ENCODE data around the gene SLC25A46.
A peak's percentile ranks its signal among the peaks of the same experiment; 100 is the strongest.
"Not testable (repeated sequence)": the region's sequence is repeated elsewhere in the genome, so short reads cannot be mapped to it uniquely, and the experiment has no call there.

Gene SLC25A46

GRCh38 chr5:110726249-110727024 is 12.4 kb upstream of the SLC25A46 start, which contains the start of gene TMEM232:
TSS of gene TMEM232 (minus strand) at chr5:110726671. CDS start at chr5:110667352, 59,319 bp downstream.
- H3K4me1 ChIP-seq (ENCODE audit: insufficient read depth, low read length): no peaks in the 10 kb centered on the region
- no peak within 1 kb of the TSS for H3K27ac ChIP-seq (ENCODE audit: low read depth, low read length)
- H3K4me3 ChIP-seq (ENCODE audit: low read depth in 1 of 2, low read length in 2 of 2): peak within 1 kb of the TSS; percentile 13 to 61
- no peak within 1 kb of the TSS for H3K9ac ChIP-seq (ENCODE audit: low read length)
- no peaks in the 10 kb centered on the region for H3K36me3 ChIP-seq (ENCODE audit: insufficient read depth, low read length)
- H3K9me3 ChIP-seq (ENCODE audit: low read length): no peaks in the 10 kb centered on the region
- H3K27me3 ChIP-seq (ENCODE audit: control insufficient read depth in 1 of 2, insufficient read depth in 2 of 2, low read length in 2 of 2): no peaks in the 10 kb centered on the region

GRCh38 chr5:110727025-110727314 is 11.8 kb upstream of the SLC25A46 start:
- Histone ChIP-seq H3K4me1 (ENCODE audit: insufficient read depth, low read length) (no peaks in the 10 kb centered on the region), H3K27ac (ENCODE audit: low read depth, low read length) (no peak overlapping the region), H3K9ac (ENCODE audit: low read length) (no peak overlapping the region), H3K9me3 (ENCODE audit: low read length) (no peaks in the 10 kb centered on the region), H3K27me3 (ENCODE audit: control insufficient read depth in 1 of 2, insufficient read depth in 2 of 2, low read length in 2 of 2) (no peaks in the 10 kb centered on the region), H3K4me3 (ENCODE audit: low read depth in 1 of 2, low read length in 2 of 2) (peak overlapping the region in 1 of 2 donors; percentile 61), H3K36me3 (ENCODE audit: insufficient read depth, low read length) (no peaks in the 10 kb centered on the region)

GRCh38 chr5:110731499-110731898 is 7.3 kb upstream of the SLC25A46 start:
- not testable (repeated sequence) for H3K27ac ChIP-seq (ENCODE audit: low read depth, low read length); H3K4me1 ChIP-seq (ENCODE audit: insufficient read depth, low read length); H3K9me3 ChIP-seq (ENCODE audit: low read length); H3K36me3 ChIP-seq (ENCODE audit: insufficient read depth, low read length); H3K9ac ChIP-seq (ENCODE audit: low read length); H3K27me3 ChIP-seq (ENCODE audit: control insufficient read depth in 1 of 2, insufficient read depth in 2 of 2, low read length in 2 of 2); H3K4me3 ChIP-seq (ENCODE audit: low read depth in 1 of 2, low read length in 2 of 2)

- Histone ChIP-seq H3K9ac (ENCODE audit: low read length) (no peak overlapping the region), H3K27ac (ENCODE audit: low read depth, low read length) (no peak overlapping the region), H3K4me3 (ENCODE audit: low read depth in 1 of 2, low read length in 2 of 2) (no peak overlapping the region), H3K36me3 (ENCODE audit: insufficient read depth, low read length) (no peaks in the 10 kb centered on the region), H3K9me3 (ENCODE audit: low read length) (no peaks in the 10 kb centered on the region), H3K27me3 (ENCODE audit: control insufficient read depth in 1 of 2, insufficient read depth in 2 of 2, low read length in 2 of 2) (no peaks in the 10 kb centered on the region), H3K4me1 (ENCODE audit: insufficient read depth, low read length) (no peaks in the 10 kb centered on the region)
These were observed 4.7 kb upstream of the SLC25A46 start for GRCh38 chr5:110734101-110734500.

GRCh38 chr5:110735556-110735955 is 3.3 kb upstream of the SLC25A46 start:
- no peaks in the 10 kb centered on the region for H3K27me3 ChIP-seq (ENCODE audit: control insufficient read depth in 1 of 2, insufficient read depth in 2 of 2, low read length in 2 of 2)
- H3K27ac ChIP-seq (ENCODE audit: low read depth, low read length): no peak overlapping the region
- H3K36me3 ChIP-seq (ENCODE audit: insufficient read depth, low read length): no peaks in the 10 kb centered on the region
- no peak overlapping the region for H3K4me3 ChIP-seq (ENCODE audit: low read depth in 1 of 2, low read length in 2 of 2)
- H3K4me1 ChIP-seq (ENCODE audit: insufficient read depth, low read length): peaks cover 5% of the 10 kb centered on the region
- no peaks in the 10 kb centered on the region for H3K9me3 ChIP-seq (ENCODE audit: low read length)
- no peak overlapping the region for H3K9ac ChIP-seq (ENCODE audit: low read length)

- no peaks in the 10 kb centered on the region for H3K9me3 ChIP-seq (ENCODE audit: low read length)
- H3K9ac ChIP-seq (ENCODE audit: low read length): no peak overlapping the region
- no peaks in the 10 kb centered on the region for H3K27me3 ChIP-seq (ENCODE audit: control insufficient read depth in 1 of 2, insufficient read depth in 2 of 2, low read length in 2 of 2)
- peaks cover 5% of the 10 kb centered on the region for H3K4me1 ChIP-seq (ENCODE audit: insufficient read depth, low read length)
- H3K4me3 ChIP-seq (ENCODE audit: low read depth in 1 of 2, low read length in 2 of 2): no peak overlapping the region
- H3K27ac ChIP-seq (ENCODE audit: low read depth, low read length): no peak overlapping the region
- H3K36me3 ChIP-seq (ENCODE audit: insufficient read depth, low read length): no peaks in the 10 kb centered on the region
These were observed 2.1 kb upstream of the SLC25A46 start for GRCh38 chr5:110736753-110737152.

- peak overlapping the region; percentile 91 for H3K27ac ChIP-seq (ENCODE audit: low read depth, low read length)
- no peaks in the 10 kb centered on the region for H3K9me3 ChIP-seq (ENCODE audit: low read length)
- H3K4me1 ChIP-seq (ENCODE audit: insufficient read depth, low read length): peaks cover 5% of the 10 kb centered on the region
- peak overlapping the region; percentile 92 to 96 for H3K4me3 ChIP-seq (ENCODE audit: low read depth in 1 of 2, low read length in 2 of 2)
- no peaks in the 10 kb centered on the region for H3K36me3 ChIP-seq (ENCODE audit: insufficient read depth, low read length)
- H3K9ac ChIP-seq (ENCODE audit: low read length): peak overlapping the region; percentile 78
- H3K27me3 ChIP-seq (ENCODE audit: control insufficient read depth in 1 of 2, insufficient read depth in 2 of 2, low read length in 2 of 2): no peaks in the 10 kb centered on the region
These were observed 350 bp upstream of the SLC25A46 start for GRCh38 chr5:110738503-110738811.

- Histone ChIP-seq H3K9ac (ENCODE audit: low read length) (no peak overlapping the region), H3K9me3 (ENCODE audit: low read length) (no peaks in the 10 kb centered on the region), H3K4me1 (ENCODE audit: insufficient read depth, low read length) (no peaks in the 10 kb centered on the region), H3K4me3 (ENCODE audit: low read depth in 1 of 2, low read length in 2 of 2) (no peak overlapping the region), H3K27ac (ENCODE audit: low read depth, low read length) (no peak overlapping the region), H3K27me3 (ENCODE audit: control insufficient read depth in 1 of 2, insufficient read depth in 2 of 2, low read length in 2 of 2) (no peaks in the 10 kb centered on the region), H3K36me3 (ENCODE audit: insufficient read depth, low read length) (peaks cover 14% of the 10 kb centered on the region)
These were observed 13.3 kb downstream of the SLC25A46 start for GRCh38 chr5:110751902-110752762.

- Histone ChIP-seq H3K27me3 (ENCODE audit: control insufficient read depth in 1 of 2, insufficient read depth in 2 of 2, low read length in 2 of 2) (no peaks in the 10 kb centered on the region), H3K9ac (ENCODE audit: low read length) (no peak overlapping the region), H3K9me3 (ENCODE audit: low read length) (no peaks in the 10 kb centered on the region), H3K36me3 (ENCODE audit: insufficient read depth, low read length) (peaks cover 15% of the 10 kb centered on the region), H3K4me3 (ENCODE audit: low read depth in 1 of 2, low read length in 2 of 2) (no peak overlapping the region), H3K4me1 (ENCODE audit: insufficient read depth, low read length) (no peaks in the 10 kb centered on the region), H3K27ac (ENCODE audit: low read depth, low read length) (no peak overlapping the region)
These were observed 14.1 kb downstream of the SLC25A46 start for GRCh38 chr5:110752953-110753352.

GRCh38 chr5:110753600-110753999 is 14.8 kb downstream of the SLC25A46 start:
- H3K27ac ChIP-seq (ENCODE audit: low read depth, low read length): no peak overlapping the region
- no peak overlapping the region for H3K9ac ChIP-seq (ENCODE audit: low read length)
- H3K27me3 ChIP-seq (ENCODE audit: control insufficient read depth in 1 of 2, insufficient read depth in 2 of 2, low read length in 2 of 2): no peaks in the 10 kb centered on the region
- no peak overlapping the region for H3K4me3 ChIP-seq (ENCODE audit: low read depth in 1 of 2, low read length in 2 of 2)
- H3K36me3 ChIP-seq (ENCODE audit: insufficient read depth, low read length): peaks cover 19% of the 10 kb centered on the region
- no peaks in the 10 kb centered on the region for H3K4me1 ChIP-seq (ENCODE audit: insufficient read depth, low read length)
- no peaks in the 10 kb centered on the region for H3K9me3 ChIP-seq (ENCODE audit: low read length)

- Histone ChIP-seq H3K36me3 (ENCODE audit: insufficient read depth, low read length) (peaks cover 23% of the 10 kb centered on the region), H3K27me3 (ENCODE audit: control insufficient read depth in 1 of 2, insufficient read depth in 2 of 2, low read length in 2 of 2) (no peaks in the 10 kb centered on the region), H3K27ac (ENCODE audit: low read depth, low read length) (no peak overlapping the region), H3K9me3 (ENCODE audit: low read length) (no peaks in the 10 kb centered on the region), H3K4me1 (ENCODE audit: insufficient read depth, low read length) (no peaks in the 10 kb centered on the region), H3K9ac (ENCODE audit: low read length) (no peak overlapping the region), H3K4me3 (ENCODE audit: low read depth in 1 of 2, low read length in 2 of 2) (no peak overlapping the region)
These were observed 15.4 kb downstream of the SLC25A46 start for GRCh38 chr5:110754181-110754580.

Data from muscle layer of colon (tissue), 2 donors.